Measurements from ENCODE around the gene MAGEA2. TPM values are rescaled to one million over a fixed set of nuclear protein-coding genes. Genes with fewer than 3 reads are reported as not detected.

The MAGEA2 gene
- total RNA-seq: not detected in 2 replicates

DNA sequence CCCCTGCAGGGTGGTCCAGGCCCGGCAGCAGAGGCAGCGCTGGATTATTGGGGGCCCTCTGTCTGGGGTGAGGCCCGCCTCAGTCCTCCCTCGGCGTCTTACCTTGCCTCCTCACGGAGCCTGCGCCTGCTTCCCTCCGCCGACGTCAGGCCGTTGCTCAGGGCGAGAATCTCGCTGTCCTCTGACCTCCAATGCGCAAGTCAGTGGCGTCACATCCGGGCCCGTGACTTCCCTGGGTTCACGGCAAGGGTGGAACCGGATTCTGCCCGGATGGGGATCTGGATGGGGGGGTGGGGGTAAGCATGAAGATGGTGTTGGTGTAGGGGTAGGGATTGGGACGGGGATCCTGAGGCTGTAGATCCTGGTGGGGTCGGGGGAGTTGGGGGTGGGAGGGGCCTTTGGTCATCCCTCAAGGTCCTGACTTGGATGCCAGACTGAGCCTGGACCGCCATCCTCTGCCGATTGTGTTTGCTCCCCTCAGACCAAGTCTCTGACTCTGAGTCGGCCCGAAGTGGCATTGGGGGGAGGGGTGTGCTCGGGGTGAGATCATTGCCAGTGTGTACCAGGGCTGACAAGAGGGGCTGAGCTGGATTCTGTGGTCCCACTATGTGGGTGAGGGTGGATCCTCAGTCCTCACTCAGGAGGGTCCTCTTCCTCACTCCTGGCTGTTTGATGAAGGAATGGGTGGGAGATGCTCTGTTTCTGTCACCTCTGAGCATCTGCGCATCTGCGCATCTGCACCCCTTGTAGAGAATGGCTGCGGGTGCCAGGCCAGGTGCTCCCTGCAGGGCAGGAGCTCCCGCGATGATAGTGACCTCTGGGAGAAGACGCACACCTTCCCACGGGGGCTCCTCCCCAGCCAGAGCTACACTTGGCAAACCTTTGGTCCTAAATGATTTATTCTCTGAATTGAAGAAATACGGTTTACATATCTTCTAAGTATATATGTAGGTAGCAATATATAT is at the start of gene MAGEA2:
TSS of gene MAGEA2 (minus strand) at position 157 of the 965 bp plus-strand sequence. CDS start 2,479 bp downstream, outside the sequence.

DNA sequence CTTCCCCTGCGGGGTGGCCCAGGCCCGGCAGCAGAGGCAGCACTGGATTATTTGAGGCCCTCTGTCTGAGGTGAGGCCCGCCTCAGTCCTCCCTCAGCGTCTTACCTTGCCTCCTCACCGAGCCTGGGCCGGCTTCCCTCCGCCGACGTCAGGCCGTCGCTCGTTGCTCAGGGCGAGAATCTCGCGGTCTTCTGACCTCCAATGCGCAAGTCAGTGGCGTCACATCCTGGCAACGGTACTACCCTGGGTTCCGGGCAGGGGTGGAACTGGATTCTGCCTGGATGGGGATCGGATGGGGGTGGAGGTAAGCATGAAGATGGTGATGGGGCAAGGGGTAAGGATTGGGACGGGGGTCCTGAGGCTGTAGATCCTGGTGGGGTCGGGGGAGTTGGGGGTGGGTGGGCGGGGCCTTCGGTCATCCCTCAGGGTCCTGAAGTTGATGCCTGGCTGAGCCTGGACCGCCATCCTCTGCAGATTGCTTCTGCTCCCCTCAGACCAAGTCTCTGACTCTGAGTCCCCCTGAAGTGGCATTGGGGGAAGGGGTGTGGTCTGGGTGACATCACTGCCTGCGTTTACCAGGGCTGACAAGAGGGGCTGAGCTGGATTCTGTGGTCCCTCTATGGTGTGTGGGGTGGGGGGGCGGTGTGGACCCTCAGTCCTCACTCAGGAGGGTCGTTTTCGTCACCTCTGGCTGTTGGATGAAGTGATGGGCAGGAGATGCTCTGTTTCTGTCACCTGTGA is 16.1 kb upstream of the MAGEA2 start, which contains the start of gene MAGEA6:
TSS of gene MAGEA6 (minus strand) at position 141 of the 741 bp plus-strand sequence. CDS start 2,039 bp downstream, outside the sequence.

DNA sequence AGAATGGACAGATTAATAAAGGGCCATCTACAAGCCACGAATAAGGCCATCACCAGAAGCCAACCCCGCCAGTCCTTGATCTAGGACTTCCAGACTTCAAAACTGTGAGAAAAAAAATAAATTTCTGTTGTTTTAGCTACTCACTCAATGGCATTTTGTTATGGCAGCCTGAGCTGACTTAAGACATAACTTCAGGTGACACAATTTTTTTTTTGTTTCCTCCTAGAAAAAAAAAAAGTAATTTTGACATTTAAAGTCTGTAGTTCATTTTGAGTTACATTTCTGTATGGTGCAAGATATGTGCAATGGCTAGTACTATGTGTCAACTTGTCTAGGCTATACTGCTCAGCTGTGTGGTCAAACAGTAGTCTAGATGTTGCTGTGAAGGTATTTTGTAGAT is 5.3 kb upstream of the MAGEA2 start, which contains the start of gene CSAG3:
TSS of gene CSAG3 (plus strand) at position 301 of the 400 bp plus-strand sequence.

GRCh38 chrX:152733261-152733975 is 20.2 kb downstream of the MAGEA2 start, which contains the start of the genes CSAG1 and MAGEA12:
CSAG1 (minus strand) TSS chrX:152733721; CDS start chrX:152732460, 1,261 bp downstream.
MAGEA12 (plus strand) TSS chrX:152733757; CDS start chrX:152736162, 2,405 bp downstream.

DNA sequence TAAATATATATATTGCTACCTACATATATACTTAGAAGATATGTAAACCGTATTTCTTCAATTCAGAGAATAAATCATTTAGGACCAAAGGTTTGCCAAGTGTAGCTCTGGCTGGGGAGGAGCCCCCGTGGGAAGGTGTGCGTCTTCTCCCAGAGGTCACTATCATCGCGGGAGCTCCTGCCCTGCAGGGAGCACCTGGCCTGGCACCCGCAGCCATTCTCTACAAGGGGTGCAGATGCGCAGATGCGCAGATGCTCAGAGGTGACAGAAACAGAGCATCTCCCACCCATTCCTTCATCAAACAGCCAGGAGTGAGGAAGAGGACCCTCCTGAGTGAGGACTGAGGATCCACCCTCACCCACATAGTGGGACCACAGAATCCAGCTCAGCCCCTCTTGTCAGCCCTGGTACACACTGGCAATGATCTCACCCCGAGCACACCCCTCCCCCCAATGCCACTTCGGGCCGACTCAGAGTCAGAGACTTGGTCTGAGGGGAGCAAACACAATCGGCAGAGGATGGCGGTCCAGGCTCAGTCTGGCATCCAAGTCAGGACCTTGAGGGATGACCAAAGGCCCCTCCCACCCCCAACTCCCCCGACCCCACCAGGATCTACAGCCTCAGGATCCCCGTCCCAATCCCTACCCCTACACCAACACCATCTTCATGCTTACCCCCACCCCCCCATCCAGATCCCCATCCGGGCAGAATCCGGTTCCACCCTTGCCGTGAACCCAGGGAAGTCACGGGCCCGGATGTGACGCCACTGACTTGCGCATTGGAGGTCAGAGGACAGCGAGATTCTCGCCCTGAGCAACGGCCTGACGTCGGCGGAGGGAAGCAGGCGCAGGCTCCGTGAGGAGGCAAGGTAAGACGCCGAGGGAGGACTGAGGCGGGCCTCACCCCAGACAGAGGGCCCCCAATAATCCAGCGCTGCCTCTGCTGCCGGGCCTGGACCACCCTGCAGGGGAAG is 39.5 kb downstream of the MAGEA2 start, which contains the start of gene MAGEA2B:
TSS of gene MAGEA2B (plus strand) at position 814 of the 973 bp plus-strand sequence. CDS start 2,479 bp downstream, outside the sequence.

GRCh38 chrX:152709173-152709572 is 44.5 kb downstream of the MAGEA2 start, which contains the start of gene CSAG2:
CSAG2 (minus strand) TSS chrX:152709273; CDS start chrX:152709112, 161 bp downstream.

Other genes starting within 250 kb of the MAGEA2 start
- gene GABRQ, start 115.9 kb downstream of the MAGEA2 start, total RNA-seq: 0.05 and 0.13 TPM in 2 replicates
- not detected in 2 replicates for gene MAGEA3, start 55.0 kb downstream of the MAGEA2 start, total RNA-seq
- gene CSAG2, start 44.6 kb downstream of the MAGEA2 start, total RNA-seq: not detected in 2 replicates
- gene MAGEA2B, start 39.2 kb downstream of the MAGEA2 start, total RNA-seq: not detected in 2 replicates
- gene CSAG1, start 20.1 kb downstream of the MAGEA2 start, total RNA-seq: not detected in 2 replicates
- gene MAGEA12, start 20.1 kb downstream of the MAGEA2 start, total RNA-seq: not detected in 2 replicates
- not detected in 2 replicates for gene CSAG3, start 5.4 kb upstream of the MAGEA2 start, total RNA-seq
- not detected in 2 replicates for gene MAGEA6, start 15.8 kb upstream of the MAGEA2 start, total RNA-seq
- 37.4 and 42.4 TPM in 2 replicates for gene CETN2, start 76.9 kb upstream of the MAGEA2 start, total RNA-seq
- gene NSDHL, start 77.2 kb upstream of the MAGEA2 start, total RNA-seq: 25.1 and 26.8 TPM in 2 replicates
- gene ZNF185, start 144.2 kb upstream of the MAGEA2 start, total RNA-seq: 43.6 and 47.2 TPM in 2 replicates
- gene PNMA5, start 240.3 kb upstream of the MAGEA2 start, total RNA-seq: not detected in 2 replicates

Measured in mammary microvascular endothelial cell (primary cell).